Islet of Langerhans (tissue), 1 donor: ENCODE data around the gene YKT6.
"Not testable (repeated sequence)": the region's sequence is repeated elsewhere in the genome, so short reads cannot be mapped to it uniquely, and the experiment has no call there.

Experiments
- FAIRE-seq: peaks from one replicate; lab custom pipeline; 2011; peaks lifted over from hg19 to GRCh38; lab: Jason Lieb, UNC

YKT6 gene

GRCh38 chr7:44172803-44173424 is 27.9 kb upstream of the YKT6 start:
- FAIRE-seq = peak; percentile 90

- no peak for FAIRE-seq
These were observed 26.7 kb upstream of the YKT6 start for GRCh38 chr7:44173911-44174693.

GRCh38 chr7:44174694-44174948 is 26.2 kb upstream of the YKT6 start:
- not testable (repeated sequence) for FAIRE-seq

- FAIRE-seq = no peak
These were observed 25.0 kb upstream of the YKT6 start for GRCh38 chr7:44175730-44176129.

GRCh38 chr7:44176486-44176885 is 24.3 kb upstream of the YKT6 start:
- FAIRE-seq = no peak

GRCh38 chr7:44177570-44178131 is 23.1 kb upstream of the YKT6 start:
- no peak for FAIRE-seq

GRCh38 chr7:44180631-44181030 is 20.1 kb upstream of the YKT6 start:
- no peak for FAIRE-seq

GRCh38 chr7:44182827-44183226 is 18.0 kb upstream of the YKT6 start:
- FAIRE-seq = no peak

GRCh38 chr7:44183386-44183785 is 17.4 kb upstream of the YKT6 start:
- FAIRE-seq = no peak

GRCh38 chr7:44184206-44184872 is 16.4 kb upstream of the YKT6 start:
- FAIRE-seq = no peak

- no peak for FAIRE-seq
These were observed 15.8 kb upstream of the YKT6 start for GRCh38 chr7:44184873-44185446.

GRCh38 chr7:44185729-44186128 is 15.0 kb upstream of the YKT6 start:
- no peak for FAIRE-seq

- no peak for FAIRE-seq
These were observed 14.0 kb upstream of the YKT6 start for GRCh38 chr7:44186736-44187135.

- FAIRE-seq = no peak
These were observed 13.0 kb upstream of the YKT6 start for GRCh38 chr7:44187636-44188416.

- FAIRE-seq = no peak
These were observed 12.1 kb upstream of the YKT6 start for GRCh38 chr7:44188480-44189225.

GRCh38 chr7:44189286-44189992 is 11.3 kb upstream of the YKT6 start, which contains the start of gene GCK:
TSS of gene GCK (minus strand) at chr7:44189439. CDS start at chr7:44188953, 486 bp downstream.
- peak; percentile 95 for FAIRE-seq

- FAIRE-seq = no peak
These were observed 10.5 kb upstream of the YKT6 start for GRCh38 chr7:44189993-44190872.

- peak; percentile 74 for FAIRE-seq
These were observed 9.6 kb upstream of the YKT6 start for GRCh38 chr7:44191171-44191570.

GRCh38 chr7:44193011-44193802 is 7.6 kb upstream of the YKT6 start:
- no peak for FAIRE-seq
